K562 (cell line): Measurements from ENCODE around the gene GRIA4. TPM values are rescaled to one million over a fixed set of nuclear protein-coding genes. Genes with fewer than 3 reads are reported as not detected.

ENCODE experiments used
- ATAC-seq: fragments of 200-7000 bp; cut with Tn5 transposase; 3 replicates; pipeline ENCODE4 v1.9.1; 2020; ENCODE audit warnings: moderate library complexity
- BruUV-seq: library from RNA; stranded (reverse); fragments of 400-500 nt; replicated peaks from 2 replicates; lab custom pipeline; 2021; lab: Mats Ljungman, UMichigan
- CTCF ChIA-PET: fragments of 300-600 bp; formaldehyde crosslinking; extraction: SDS; loops from one replicate; lab custom pipeline; 2021; ENCODE audit warnings: low intra/inter-chr PET ratio; lab: Yijun Ruan, JAX
- POLR2A ChIA-PET: fragments of 300-600, 350-650 bp; sonication (Branson Sonifier 250); formaldehyde crosslinking; extraction: SDS; loops from one replicate; lab custom pipeline; 2021; ENCODE audit warnings: antibody characterized with exemption, inconsistent platforms; lab: Yijun Ruan, JAX
- DNase-seq, 4 experiments: peaks; one replicate each; pipeline versions ENCODE4 v3.0.0 to v3.0.0-alpha.2; 2011 to 2018; ENCODE audit warnings: low spot score in 3 of 4, mixed read lengths in 3 of 4; ENCODE audit errors: extremely low read depth in 1 of 4
- FAIRE-seq: peaks from 2 replicates; lab custom pipeline; 2011; peaks lifted over from hg19 to GRCh38; lab: Jason Lieb, UNC
- H2AFZ ChIP-seq: 2 replicates; pipeline ENCODE4 v1.6.0; 2011; ENCODE audit warnings: low read depth, low read length, control low read depth, inconsistent platforms
- H3K27ac ChIP-seq: fragments of 200-600 bp; 3 replicates; pipeline ENCODE4 v1.8.0; 2011; ENCODE audit warnings: low read depth, mild to moderate bottlenecking, control low read depth, inconsistent platforms, low read length, moderate library complexity, mixed read lengths; ENCODE audit errors: extremely low read depth
- H3K27me3 ChIP-seq, 2 experiments: fragments of 300-600 bp in 1 of 2; 2 replicates in 1 of 2; 3 replicates in 1 of 2; pipeline versions ENCODE4 v1.6.0 to v1.8.0; 2011; ENCODE audit warnings: inconsistent platforms in 2 of 2, low read length in 2 of 2, mild to moderate bottlenecking in 1 of 2, mixed read lengths in 1 of 2, moderate library complexity in 1 of 2; ENCODE audit not compliant: control insufficient read depth in 2 of 2, insufficient read depth in 2 of 2
- H3K36me3 ChIP-seq: fragments of 300-600 bp; 3 replicates; pipeline ENCODE4 v1.8.0; 2011; ENCODE audit warnings: mild to moderate bottlenecking, low read length, inconsistent platforms; ENCODE audit not compliant: control insufficient read depth, insufficient read depth
- H3K4me1 ChIP-seq, 2 experiments: fragments of 200-600 bp in 1 of 2; replicated peaks in 1 of 2; 2 replicates in 1 of 2; 3 replicates in 1 of 2; pipeline versions ENCODE4 v1.5.1 to v1.8.0; 2011; ENCODE audit warnings: inconsistent platforms in 2 of 2, low read length in 2 of 2, mild to moderate bottlenecking in 1 of 2, mixed read lengths in 1 of 2, moderate library complexity in 1 of 2; ENCODE audit not compliant: control insufficient read depth in 2 of 2, insufficient read depth in 2 of 2
- H3K4me2 ChIP-seq: 2 replicates; pipeline ENCODE4 v1.6.1; 2011; ENCODE audit warnings: low read length, control low read depth, inconsistent platforms, mixed read lengths; ENCODE audit not compliant: insufficient read depth
- H3K4me3 ChIP-seq: fragments of 200-600 bp; sonication (generic), shearing (Covaris generic); 2 replicates; pipeline ENCODE4 v1.5.1; 2016; ENCODE audit warnings: control low read depth, inconsistent platforms
- H3K79me2 ChIP-seq: fragments of 200-600 bp; 3 replicates; pipeline ENCODE4 v1.8.0; 2011; ENCODE audit warnings: low read length, inconsistent platforms; ENCODE audit not compliant: control insufficient read depth, insufficient read depth
- H3K9ac ChIP-seq, 2 experiments: 2 replicates each; pipeline versions ENCODE4 v1.6.0 to v1.6.1; 2011; ENCODE audit warnings: low read depth in 2 of 2, low read length in 2 of 2, control low read depth in 1 of 2, inconsistent platforms in 1 of 2, mild to moderate bottlenecking in 1 of 2, mixed read lengths in 1 of 2; ENCODE audit not compliant: insufficient read depth in 1 of 2
- H3K9me1 ChIP-seq: one replicate; pipeline ENCODE4 v1.6.0; 2011; ENCODE audit warnings: inconsistent platforms, mild to moderate bottlenecking, low read length, moderate library complexity; ENCODE audit not compliant: control insufficient read depth, insufficient read depth
- H3K9me3 ChIP-seq: replicated peaks from 2 replicates; pipeline ENCODE4 v1.5.1; 2011; ENCODE audit warnings: low read depth, low read length, inconsistent platforms; ENCODE audit not compliant: control insufficient read depth, insufficient read depth
- H4K20me1 ChIP-seq: replicated peaks from 2 replicates; pipeline ENCODE4 v1.6.1; 2011; ENCODE audit warnings: low read length, inconsistent platforms, mixed read lengths; ENCODE audit not compliant: control insufficient read depth, insufficient read depth
- POLR2AphosphoS2 ChIP-seq: IDR thresholded peaks from 2 replicates; pipeline ENCODE4 v1.6.1; 2012; ENCODE audit warnings: low read length, improper control_type of control experiment
- ZNF134 ChIP-seq: fragments of 250-450 bp; sonication (Bioruptor Pico); conservative IDR thresholded peaks from 2 replicates; pipeline ENCODE4 v1.4.0; 2020
- ZNF445 ChIP-seq: fragments of 250-450 bp; sonication (Bioruptor Pico); IDR thresholded peaks from 2 replicates; pipeline ENCODE4 v1.4.0; 2020; ENCODE audit warnings: low read depth, mild to moderate bottlenecking, moderate library complexity
- WGBS: fragments of 100-300 bp; shearing (Covaris generic); methylation state at CpG from one replicate; pipeline ENCODE4 v1.1.6; 2016; ENCODE audit warnings: low coverage, mixed read lengths; ENCODE audit not compliant: insufficient coverage; ENCODE audit errors: missing lambda C conversion rate; 5-methylcytosine and 5-hydroxymethylcytosine counted together
- in situ Hi-C: fragments of 300-500 bp; cut with MboI; formaldehyde crosslinking; loops from 4 replicates; pipeline ENCODE4 v1.15.0; 2018; ENCODE audit warnings: inconsistent platforms, mixed read lengths
- intact Hi-C: fragments of 100-400 bp; cut with micrococcal nuclease; formaldehyde crosslinking; loops from 2 replicates; pipeline ENCODE4 v1.14.2; 2022
- polyA plus RNA-seq, 8 experiments: library from polyadenylated mRNA; depleted of rRNA in 4 of 8; stranded (reverse) in 5 of 8; unstranded in 3 of 8; fragments of >200 nt; fragmentation: Nextera tagmentation in 2 of 8; fragmentation: Illumina TruSeq in 1 of 8; extraction: Ambion mirVana in 2 of 8; extraction: Trizol in 1 of 8; gene quantifications; 2 replicates each; pipeline versions ENCODE4 v1.2.1 to v1.2.3, GENCODE V29; 2011 to 2014; ENCODE audit warnings: inconsistent platforms in 1 of 8, missing spikeins in 1 of 8
- total RNA-seq, 7 experiments: library from RNA; depleted of rRNA in 6 of 7; stranded (reverse); fragments of >200 nt in 6 of 7; fragmentation: Illumina TruSeq in 2 of 7; extraction: Trizol in 2 of 7; gene quantifications; 2 replicates each; pipeline versions ENCODE4 v1.2.1 to v1.2.3, GENCODE V29; 2011 to 2021; ENCODE audit warnings: low replicate concordance in 1 of 7
- TF ChIP-seq, protein P1 (sequence below): fragments of 450-650 bp; IDR thresholded peaks from 2 replicates; pipeline ENCODE4 v1.6.1; 2016; ENCODE audit warnings: antibody characterized with exemption

Gene GRIA4
- total and polyA plus RNA-seq, 9 of the 15 experiments (the other 6 are each of a cell fraction or from before 2014, with no cell fraction given) = not detected

DNA sequence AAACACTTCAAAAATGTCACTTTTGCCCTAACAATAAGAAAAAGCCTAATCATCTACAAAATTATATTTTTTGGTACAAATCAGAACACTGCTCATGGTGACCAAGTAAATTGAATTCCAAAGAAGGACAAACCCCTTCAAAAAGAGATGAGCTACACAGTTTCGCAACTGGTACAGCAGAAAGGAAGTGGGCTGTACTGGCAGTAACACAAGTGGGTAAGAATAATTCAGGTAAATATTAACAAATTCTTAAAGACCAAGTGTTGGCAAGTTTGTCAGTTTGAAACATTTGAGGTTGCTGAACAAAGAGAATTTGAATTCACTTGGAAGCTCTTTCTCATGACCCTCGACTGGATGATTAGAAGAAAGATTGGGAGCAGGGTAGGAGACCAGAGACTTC lies 376.7 kb downstream of the GRIA4 start:
- POLR2A ChIA-PET = no interaction called here
- no TSS peak for BruUV-seq
- TF ChIP-seq, protein P1, sequence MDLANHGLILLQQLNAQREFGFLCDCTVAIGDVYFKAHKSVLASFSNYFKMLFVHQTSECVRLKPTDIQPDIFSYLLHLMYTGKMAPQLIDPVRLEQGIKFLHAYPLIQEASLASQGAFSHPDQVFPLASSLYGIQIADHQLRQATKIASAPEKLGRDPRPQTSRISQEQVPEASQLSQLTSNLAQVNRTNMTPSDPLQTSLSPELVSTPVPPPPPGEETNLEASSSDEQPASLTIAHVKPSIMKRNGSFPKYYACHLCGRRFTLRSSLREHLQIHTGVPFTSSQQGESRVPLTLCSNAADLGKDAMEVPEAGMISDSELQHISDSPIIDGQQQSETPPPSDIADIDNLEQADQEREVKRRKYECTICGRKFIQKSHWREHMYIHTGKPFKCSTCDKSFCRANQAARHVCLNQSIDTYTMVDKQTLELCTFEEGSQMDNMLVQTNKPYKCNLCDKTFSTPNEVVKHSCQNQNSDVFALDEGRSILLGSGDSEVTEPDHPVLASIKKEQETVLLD = no peak
- no peak for TF ChIP-seq ZNF445 (CRISPR knock-in tag)
- no peaks in the 10 kb centered on the region for H4K20me1 ChIP-seq
- H3K4me1 ChIP-seq = no peaks in the 10 kb centered on the region
- no peak overlapping the region for H3K9ac ChIP-seq
- intact Hi-C loops (no loop called here), in situ Hi-C loops (no loop called here)
- H3K9me3 ChIP-seq = no peaks in the 10 kb centered on the region
- H3K79me2 ChIP-seq = no peaks in the 10 kb centered on the region
- 4% methylated on average over 2 of the region's 2 CpGs for WGBS
- H3K27ac ChIP-seq = no peak overlapping the region
- CTCF ChIA-PET = no interaction called here
- FAIRE-seq = no peak
- no peak overlapping the region for H3K4me2 ChIP-seq
- no peaks in the 10 kb centered on the region for H3K9me1 ChIP-seq
- H2AFZ ChIP-seq = no peak overlapping the region
- no peaks in the 10 kb centered on the region for H3K27me3 ChIP-seq
- H3K4me3 ChIP-seq = no peak overlapping the region
- no peaks in the 10 kb centered on the region for H3K36me3 ChIP-seq
- DNase-seq = no peak
- ATAC-seq = no peak

DNA sequence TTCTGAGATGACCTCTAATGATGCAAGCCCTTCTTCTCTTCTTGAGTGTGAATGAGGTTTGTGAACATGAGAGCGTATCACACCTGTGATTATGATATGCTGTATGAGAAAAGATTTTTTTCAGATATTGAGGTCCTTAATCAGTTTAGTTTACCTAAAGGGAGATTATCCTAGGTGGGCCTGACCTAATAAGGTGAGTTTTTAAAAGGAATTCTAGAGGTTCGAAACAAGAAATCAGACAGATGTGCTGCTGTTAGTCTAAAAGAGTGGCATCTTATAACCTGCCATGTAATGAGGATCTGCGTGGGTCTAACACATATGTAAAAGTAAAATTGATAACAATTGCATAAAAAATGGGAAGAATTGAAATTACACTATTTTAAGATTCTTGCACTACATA lies 378.3 kb downstream of the GRIA4 start:
- H3K27ac ChIP-seq = no peak overlapping the region
- H3K9me1 ChIP-seq = no peaks in the 10 kb centered on the region
- in situ Hi-C loops = no loop called here
- 2% methylated on average over 3 of the region's 3 CpGs for WGBS
- H3K4me3 ChIP-seq = no peak overlapping the region
- no peak overlapping the region for H3K9ac ChIP-seq
- DNase-seq (no peak), ATAC-seq (no peak), FAIRE-seq (no peak)
- ChIA-PET CTCF (no interaction called here), POLR2A (no interaction called here)
- BruUV-seq = no TSS peak
- H3K9me3 ChIP-seq = no peaks in the 10 kb centered on the region
- H3K4me2 ChIP-seq = no peak overlapping the region
- H4K20me1 ChIP-seq = no peaks in the 10 kb centered on the region
- intact Hi-C loops = no loop called here
- TF ChIP-seq ZNF134 (CRISPR knock-in tag) (peak; percentile 67), POLR2AphosphoS2 (no peak)
- H3K79me2 ChIP-seq = no peaks in the 10 kb centered on the region
- no peak overlapping the region for H2AFZ ChIP-seq
- no peaks in the 10 kb centered on the region for H3K36me3 ChIP-seq
- no peaks in the 10 kb centered on the region for H3K4me1 ChIP-seq
- H3K27me3 ChIP-seq = no peaks in the 10 kb centered on the region
